GM12891 (cell line): ENCODE results near the gene TRPC3.

ENCODE experiments used
- POLR2A ChIP-seq: IDR thresholded peaks from 2 replicates; pipeline ENCODE4 v1.6.1; 2011; ENCODE audit warnings: low read depth, low read length, control low read depth
- POLR2AphosphoS5 ChIP-seq: IDR thresholded peaks from 2 replicates; pipeline ENCODE4 v1.6.1; 2011; ENCODE audit warnings: low read depth, low read length, control low read depth
- SPI1 ChIP-seq: IDR thresholded peaks from 2 replicates; pipeline ENCODE4 v1.6.1; 2011; ENCODE audit warnings: low read depth, low read length, control low read depth
- TAF1 ChIP-seq: IDR thresholded peaks from 2 replicates; pipeline ENCODE4 v1.6.1; 2011; ENCODE audit warnings: low read depth, low read length, control low read depth

DNA sequence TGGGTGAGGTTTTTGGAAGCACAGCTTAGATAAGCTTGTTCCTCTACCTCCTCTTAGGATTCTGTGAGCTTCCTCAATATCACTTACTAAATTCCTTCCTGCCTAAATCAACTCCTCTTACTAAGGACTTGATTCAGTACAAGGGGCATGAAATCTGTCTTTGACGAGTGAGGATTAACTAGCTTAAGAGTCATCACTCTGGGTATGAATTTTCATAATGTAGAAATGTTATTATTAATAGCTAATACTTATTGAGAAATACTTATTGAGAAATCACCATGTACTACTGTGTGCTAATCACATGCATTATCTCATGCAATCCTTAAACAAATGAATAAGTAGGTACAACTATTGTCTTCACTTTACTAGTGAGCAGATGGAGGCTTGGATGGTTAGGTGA, 28.6 kb downstream of the TRPC3 start:
- TF ChIP-seq POLR2A (no peak), TAF1 (no peak), POLR2AphosphoS5 (no peak), SPI1 (no peak)
